ENCODE results near the gene JPH2.

DNA sequence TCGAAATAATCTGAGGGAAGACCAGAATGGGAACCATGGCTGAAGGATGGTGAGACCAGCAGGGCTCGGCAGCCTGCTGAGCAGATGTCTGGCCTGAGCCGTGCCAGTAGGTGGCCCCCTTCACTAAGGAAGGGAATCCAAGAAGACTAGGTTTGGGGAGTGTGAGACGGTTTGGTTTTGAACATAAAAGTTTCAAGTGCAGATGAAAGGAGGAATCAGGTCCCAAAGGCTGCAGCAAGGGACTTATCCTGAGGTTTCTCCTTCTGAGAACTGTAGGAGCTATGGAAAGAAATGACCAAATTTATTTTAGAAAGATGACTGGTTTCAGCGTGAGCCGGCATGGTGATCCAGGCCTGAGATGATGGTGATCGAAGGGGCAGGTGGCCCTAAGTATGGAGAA is 28.1 kb upstream of the JPH2 start:
- TF ChIP-seq SMAD4 (CRISPR knock-in tag; IDR thresholded peaks at IDR 0.05), result no peak
- no peak for TF ChIP-seq CREB1 (CRISPR knock-in tag; IDR thresholded peaks at IDR 0.05)
- TF ChIP-seq, protein P1, sequence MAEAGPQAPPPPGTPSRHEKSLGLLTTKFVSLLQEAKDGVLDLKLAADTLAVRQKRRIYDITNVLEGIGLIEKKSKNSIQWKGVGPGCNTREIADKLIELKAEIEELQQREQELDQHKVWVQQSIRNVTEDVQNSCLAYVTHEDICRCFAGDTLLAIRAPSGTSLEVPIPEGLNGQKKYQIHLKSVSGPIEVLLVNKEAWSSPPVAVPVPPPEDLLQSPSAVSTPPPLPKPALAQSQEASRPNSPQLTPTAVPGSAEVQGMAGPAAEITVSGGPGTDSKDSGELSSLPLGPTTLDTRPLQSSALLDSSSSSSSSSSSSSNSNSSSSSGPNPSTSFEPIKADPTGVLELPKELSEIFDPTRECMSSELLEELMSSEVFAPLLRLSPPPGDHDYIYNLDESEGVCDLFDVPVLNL (CRISPR knock-in tag; IDR thresholded peaks at IDR 0.05; ENCODE audit: borderline replicate concordance, low read depth), result no peak

All from WTC11 (cell line).